ENCODE data around the gene GPC3.

The GPC3 gene

DNA sequence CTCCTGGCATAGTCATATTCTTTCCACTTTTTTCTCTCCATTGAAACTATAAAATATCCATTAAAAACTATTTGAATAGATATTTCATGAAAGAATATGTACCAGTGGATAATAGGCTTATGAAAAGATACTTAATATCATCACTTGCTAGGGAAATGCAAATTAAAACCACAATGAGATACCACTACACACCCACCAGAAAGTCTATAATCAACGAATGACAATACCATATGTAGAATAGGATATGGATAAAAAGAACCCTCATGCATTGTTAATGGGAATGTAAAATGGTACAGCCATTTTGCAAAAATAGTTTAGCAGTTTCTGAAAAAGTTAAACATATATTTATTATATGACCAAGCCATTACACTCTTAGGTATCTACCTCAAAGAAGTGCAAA is 351.4 kb downstream of the GPC3 start (continued):
- TF ChIP-seq PRDM2 (tag by site-specific recombination; IDR thresholded peaks at IDR 0.05; ENCODE audit: borderline replicate concordance) (no peak), ZNF350 (tag by site-specific recombination; IDR thresholded peaks at IDR 0.05) (no peak), ZNF211 (tag by site-specific recombination; IDR thresholded peaks at IDR 0.05; ENCODE audit: low read depth) (no peak), ZNF280D (tag by site-specific recombination; IDR thresholded peaks at IDR 0.05) (no peak), ZSCAN4 (tag by site-specific recombination; IDR thresholded peaks at IDR 0.05) (no peak), ZNF404 (tag by site-specific recombination; IDR thresholded peaks at IDR 0.05) (no peak), ZBTB10 (tag by site-specific recombination; IDR thresholded peaks at IDR 0.05) (no peak), ZNF174 (tag by site-specific recombination; IDR thresholded peaks at IDR 0.05) (no peak), AEBP2 (tag by site-specific recombination; IDR thresholded peaks at IDR 0.05; ENCODE audit: borderline replicate concordance) (no peak), ZNF677 (tag by site-specific recombination; IDR thresholded peaks at IDR 0.05) (no peak), ZNF138 (tag by site-specific recombination; IDR thresholded peaks at IDR 0.05; ENCODE audit: borderline replicate concordance) (no peak), ZNF654 (tag by site-specific recombination; IDR thresholded peaks at IDR 0.05; ENCODE audit: low read depth) (no peak)
- TF ChIP-seq, protein P1, sequence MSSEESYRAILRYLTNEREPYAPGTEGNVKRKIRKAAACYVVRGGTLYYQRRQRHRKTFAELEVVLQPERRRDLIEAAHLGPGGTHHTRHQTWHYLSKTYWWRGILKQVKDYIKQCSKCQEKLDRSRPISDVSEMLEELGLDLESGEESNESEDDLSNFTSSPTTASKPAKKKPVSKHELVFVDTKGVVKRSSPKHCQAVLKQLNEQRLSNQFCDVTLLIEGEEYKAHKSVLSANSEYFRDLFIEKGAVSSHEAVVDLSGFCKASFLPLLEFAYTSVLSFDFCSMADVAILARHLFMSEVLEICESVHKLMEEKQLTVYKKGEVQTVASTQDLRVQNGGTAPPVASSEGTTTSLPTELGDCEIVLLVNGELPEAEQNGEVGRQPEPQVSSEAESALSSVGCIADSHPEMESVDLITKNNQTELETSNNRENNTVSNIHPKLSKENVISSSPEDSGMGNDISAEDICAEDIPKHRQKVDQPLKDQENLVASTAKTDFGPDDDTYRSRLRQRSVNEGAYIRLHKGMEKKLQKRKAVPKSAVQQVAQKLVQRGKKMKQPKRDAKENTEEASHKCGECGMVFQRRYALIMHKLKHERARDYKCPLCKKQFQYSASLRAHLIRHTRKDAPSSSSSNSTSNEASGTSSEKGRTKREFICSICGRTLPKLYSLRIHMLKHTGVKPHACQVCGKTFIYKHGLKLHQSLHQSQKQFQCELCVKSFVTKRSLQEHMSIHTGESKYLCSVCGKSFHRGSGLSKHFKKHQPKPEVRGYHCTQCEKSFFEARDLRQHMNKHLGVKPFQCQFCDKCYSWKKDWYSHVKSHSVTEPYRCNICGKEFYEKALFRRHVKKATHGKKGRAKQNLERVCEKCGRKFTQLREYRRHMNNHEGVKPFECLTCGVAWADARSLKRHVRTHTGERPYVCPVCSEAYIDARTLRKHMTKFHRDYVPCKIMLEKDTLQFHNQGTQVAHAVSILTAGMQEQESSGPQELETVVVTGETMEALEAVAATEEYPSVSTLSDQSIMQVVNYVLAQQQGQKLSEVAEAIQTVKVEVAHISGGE (tag by site-specific recombination; conservative IDR thresholded peaks at IDR 0.05; ENCODE audit: low read depth): no peak
- TF ChIP-seq, protein P2, sequence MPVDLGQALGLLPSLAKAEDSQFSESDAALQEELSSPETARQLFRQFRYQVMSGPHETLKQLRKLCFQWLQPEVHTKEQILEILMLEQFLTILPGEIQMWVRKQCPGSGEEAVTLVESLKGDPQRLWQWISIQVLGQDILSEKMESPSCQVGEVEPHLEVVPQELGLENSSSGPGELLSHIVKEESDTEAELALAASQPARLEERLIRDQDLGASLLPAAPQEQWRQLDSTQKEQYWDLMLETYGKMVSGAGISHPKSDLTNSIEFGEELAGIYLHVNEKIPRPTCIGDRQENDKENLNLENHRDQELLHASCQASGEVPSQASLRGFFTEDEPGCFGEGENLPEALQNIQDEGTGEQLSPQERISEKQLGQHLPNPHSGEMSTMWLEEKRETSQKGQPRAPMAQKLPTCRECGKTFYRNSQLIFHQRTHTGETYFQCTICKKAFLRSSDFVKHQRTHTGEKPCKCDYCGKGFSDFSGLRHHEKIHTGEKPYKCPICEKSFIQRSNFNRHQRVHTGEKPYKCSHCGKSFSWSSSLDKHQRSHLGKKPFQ (tag by site-specific recombination; IDR thresholded peaks at IDR 0.05): no peak

Measured in HEK293 (cell line).